ENCODE data around the gene BMP8A.
"Not testable (repeated sequence)": the region's sequence is repeated elsewhere in the genome, so short reads cannot be mapped to it uniquely, and the experiment has no call there.

BMP8A gene

GRCh38 chr1:39483276-39483675 lies 8.2 kb upstream of the BMP8A start:
- no peak for DNase-seq (ENCODE audit: low read depth in 2 of 2)

GRCh38 chr1:39484564-39484963 lies 6.9 kb upstream of the BMP8A start:
- DNase-seq (ENCODE audit: low read depth in 2 of 2), result no peak

- no peak for DNase-seq (ENCODE audit: low read depth in 2 of 2)
Observed at GRCh38 chr1:39485046-39485803, 6.2 kb upstream of the BMP8A start.

GRCh38 chr1:39488012-39488545 lies 3.4 kb upstream of the BMP8A start:
- no peak for DNase-seq (ENCODE audit: low read depth in 2 of 2)

- no peak for DNase-seq (ENCODE audit: low read depth in 2 of 2)
Observed at GRCh38 chr1:39488793-39489566, 2.5 kb upstream of the BMP8A start.

- no peak for DNase-seq (ENCODE audit: low read depth in 2 of 2)
Observed at GRCh38 chr1:39489567-39490239, 1.7 kb upstream of the BMP8A start.

- no peak for DNase-seq (ENCODE audit: low read depth in 2 of 2)
Observed at GRCh38 chr1:39490596-39491145, 765 bp upstream of the BMP8A start.

GRCh38 chr1:39492118-39493042 lies 944 bp downstream of the BMP8A start:
- not testable (repeated sequence) for DNase-seq (ENCODE audit: low read depth in 2 of 2)

GRCh38 chr1:39493043-39493810 lies 1.8 kb downstream of the BMP8A start:
- DNase-seq (ENCODE audit: low read depth in 2 of 2), result not testable (repeated sequence)

GRCh38 chr1:39494671-39495410 lies 3.4 kb downstream of the BMP8A start:
- no peak for DNase-seq (ENCODE audit: low read depth in 2 of 2)

- DNase-seq (ENCODE audit: low read depth in 2 of 2), result not testable (repeated sequence)
Observed at GRCh38 chr1:39496520-39496919, 5.1 kb downstream of the BMP8A start.

GRCh38 chr1:39497585-39497984 lies 6.1 kb downstream of the BMP8A start:
- DNase-seq (ENCODE audit: low read depth in 2 of 2), result no peak

GRCh38 chr1:39498096-39498710 lies 6.8 kb downstream of the BMP8A start:
- DNase-seq (ENCODE audit: low read depth in 2 of 2), result not testable (repeated sequence)

GRCh38 chr1:39498821-39499220 lies 7.4 kb downstream of the BMP8A start:
- not testable (repeated sequence) for DNase-seq (ENCODE audit: low read depth in 2 of 2)

- DNase-seq (ENCODE audit: low read depth in 2 of 2), result no peak
Observed at GRCh38 chr1:39499668-39500067, 8.2 kb downstream of the BMP8A start.

- no peak for DNase-seq (ENCODE audit: low read depth in 2 of 2)
Observed at GRCh38 chr1:39500862-39501389, 9.5 kb downstream of the BMP8A start.

- DNase-seq (ENCODE audit: low read depth in 2 of 2), result no peak
Observed at GRCh38 chr1:39501666-39502065, 10.2 kb downstream of the BMP8A start.

- not testable (repeated sequence) for DNase-seq (ENCODE audit: low read depth in 2 of 2)
Observed at GRCh38 chr1:39504436-39504835, 13.0 kb downstream of the BMP8A start.

GRCh38 chr1:39505289-39505688 lies 13.9 kb downstream of the BMP8A start:
- no peak for DNase-seq (ENCODE audit: low read depth in 2 of 2)

Data from activated CD8-positive, alpha-beta memory T cell treated with anti-CD3 and anti-CD28 coated beads for 4 hours (primary cell).